ENCODE measurements around the gene PCDHA10. TPM values are rescaled to one million over a fixed set of nuclear protein-coding genes. Genes with fewer than 3 reads are reported as not detected.
A peak's percentile ranks its signal among the peaks of the same experiment; 100 is the strongest.
"Not testable (repeated sequence)": the region's sequence is repeated elsewhere in the genome, so short reads cannot be mapped to it uniquely, and the experiment has no call there.

PCDHA10 gene
- total RNA-seq, result not detected
- polyA plus RNA-seq (2013, experiment 1 of 2), result not detected
- not detected for polyA plus RNA-seq (2013, experiment 2 of 2)
- total RNA-seq, result 0 to 0.19 (median 0) reads per million in 172 experiments

- no peak within 1 kb of the TSS for H3K27ac ChIP-seq (ENCODE audit: low read depth in 1 of 2, low read length in 2 of 2)
- DNase-seq (no peak), ATAC-seq (ENCODE audit: poor library complexity) (no peak)
- H3K36me3 ChIP-seq (ENCODE audit: insufficient read depth, low read length), result no peaks in the 10 kb centered on the region
- no peaks in the 10 kb centered on the region for H3K4me1 Mint-ChIP-seq (ENCODE audit: low read depth)
- H3K4me3 ChIP-seq (ENCODE audit: low read length), result no peak within 1 kb of the TSS
- peaks cover 6% of the 10 kb centered on the region for H3K36me3 Mint-ChIP-seq (ENCODE audit: low read depth)
- peaks cover 47% of the 10 kb centered on the region for H3K27me3 Mint-ChIP-seq
- H3K27me3 ChIP-seq (ENCODE audit: control insufficient read depth in 1 of 2, insufficient read depth in 2 of 2, low read length in 2 of 2), result peaks cover 9 to 10% of the 10 kb centered on the region in 2 experiments
- ChIA-PET CTCF (no interaction called here), POLR2A (no interaction called here)
- no peak for TF ChIP-seq CTCF (IDR thresholded peaks at IDR 0.05)
- H3K4me3 Mint-ChIP-seq, result no peak within 1 kb of the TSS
- intact Hi-C loops (cut with DNase I, micrococcal nuclease), result no loop called here
- H3K9me3 Mint-ChIP-seq, result peaks cover 12% of the 10 kb centered on the region
- H3K27ac Mint-ChIP-seq, result no peak within 1 kb of the TSS
- H3K9me3 ChIP-seq (ENCODE audit: control insufficient read depth in 1 of 2, insufficient read depth in 1 of 2, low read length in 2 of 2), result peaks cover 16 to 32% of the 10 kb centered on the region in 2 experiments
- no peaks in the 10 kb centered on the region for H3K4me1 ChIP-seq (ENCODE audit: insufficient read depth, low read length)
These were observed at the start of gene PCDHA10 for GRCh38 chr5:140855772-140856674. PCDHA10 (plus strand) TSS chr5:140855897; CDS start chr5:140856049, 152 bp downstream.

GRCh38 chr5:140806834-140807775 is 48.6 kb upstream of the PCDHA10 start, which contains the start of gene PCDHA4:
PCDHA4 (plus strand) TSS chr5:140807068.
- Mint-ChIP-seq H3K27me3 (peaks cover 47% of the 10 kb centered on the region), H3K9me3 (peaks cover 19% of the 10 kb centered on the region), H3K27ac (no peak within 1 kb of the TSS), H3K36me3 (ENCODE audit: low read depth) (peaks cover 16% of the 10 kb centered on the region), H3K4me3 (no peak within 1 kb of the TSS), H3K4me1 (ENCODE audit: low read depth) (no peaks in the 10 kb centered on the region)
- POLR2A ChIA-PET, result no interaction called here
- CTCF ChIA-PET, result no interaction called here
- no peak for TF ChIP-seq CTCF (IDR thresholded peaks at IDR 0.05)
- Histone ChIP-seq H3K36me3 (ENCODE audit: insufficient read depth, low read length) (no peaks in the 10 kb centered on the region), H3K27ac (ENCODE audit: low read depth in 1 of 2, low read length in 2 of 2) (no peak within 1 kb of the TSS), H3K4me3 (ENCODE audit: low read length) (no peak within 1 kb of the TSS), H3K27me3 (ENCODE audit: control insufficient read depth in 1 of 2, insufficient read depth in 2 of 2, low read length in 2 of 2) (peaks cover 10 to 22% of the 10 kb centered on the region in 2 experiments), H3K4me1 (ENCODE audit: insufficient read depth, low read length) (no peaks in the 10 kb centered on the region), H3K9me3 (ENCODE audit: control insufficient read depth in 1 of 2, insufficient read depth in 1 of 2, low read length in 2 of 2) (peaks cover 16 to 37% of the 10 kb centered on the region in 2 experiments)
- DNase-seq (peak in 1 of 14 experiments; percentile 10), ATAC-seq (ENCODE audit: poor library complexity) (no peak)
- intact Hi-C loops (cut with DNase I, micrococcal nuclease), result no loop called here

- H3K36me3 ChIP-seq (ENCODE audit: insufficient read depth, low read length); intact Hi-C loops (cut with DNase I, micrococcal nuclease); ATAC-seq (ENCODE audit: poor library complexity); H3K4me1 ChIP-seq (ENCODE audit: insufficient read depth, low read length); CTCF ChIA-PET; DNase-seq; H3K4me3 ChIP-seq (ENCODE audit: low read length); H3K27ac ChIP-seq (ENCODE audit: low read depth in 1 of 2, low read length in 2 of 2); POLR2A ChIA-PET; H3K27ac Mint-ChIP-seq; H3K4me1 Mint-ChIP-seq (ENCODE audit: low read depth); H3K4me3 Mint-ChIP-seq: not testable (repeated sequence)
- Histone ChIP-seq H3K27me3 (ENCODE audit: control insufficient read depth in 1 of 2, insufficient read depth in 2 of 2, low read length in 2 of 2) (peaks cover 7 to 22% of the 10 kb centered on the region in 2 experiments), H3K9me3 (ENCODE audit: control insufficient read depth in 1 of 2, insufficient read depth in 1 of 2, low read length in 2 of 2) (peaks cover 10 to 24% of the 10 kb centered on the region in 2 experiments)
- peaks cover 25% of the 10 kb centered on the region for H3K9me3 Mint-ChIP-seq
- H3K36me3 Mint-ChIP-seq (ENCODE audit: low read depth), result peaks cover 16% of the 10 kb centered on the region
- H3K27me3 Mint-ChIP-seq, result peaks cover 55% of the 10 kb centered on the region
These were observed 47.3 kb upstream of the PCDHA10 start for GRCh38 chr5:140808241-140808888.

All from CD4-positive, alpha-beta T cell (primary cell).